NT2/D1 (cell line): ENCODE measurements around the gene RPUSD1.

Experiments
- DNase-seq: peaks from one replicate; pipeline ENCODE4 v3.0.0-alpha.2; 2011; ENCODE audit warnings: low read depth, low spot score
- H3K27me3 ChIP-seq: 2 replicates; pipeline ENCODE4 v1.6.0; 2011; ENCODE audit warnings: mild to moderate bottlenecking; ENCODE audit not compliant: insufficient read length, insufficient read depth
- H3K36me3 ChIP-seq: 2 replicates; pipeline ENCODE4 v1.6.1; 2011; ENCODE audit warnings: mild to moderate bottlenecking, low read length, mixed read lengths; ENCODE audit not compliant: insufficient read depth, insufficient read length
- H3K4me1 ChIP-seq: 2 replicates; pipeline ENCODE4 v1.5.1; 2011; ENCODE audit not compliant: insufficient read depth, insufficient read length
- H3K4me3 ChIP-seq: 2 replicates; pipeline ENCODE4 v1.5.1; 2011; ENCODE audit warnings: low read depth; ENCODE audit not compliant: insufficient read length
- H3K9ac ChIP-seq: 2 replicates; pipeline ENCODE4 v1.6.0; 2011; ENCODE audit warnings: low read depth; ENCODE audit not compliant: insufficient read length
- H3K9me3 ChIP-seq: 2 replicates; pipeline ENCODE4 v1.5.1; 2011; ENCODE audit warnings: mild to moderate bottlenecking, low read length; ENCODE audit not compliant: insufficient read depth
- SUZ12 ChIP-seq: IDR thresholded peaks from 2 replicates; pipeline ENCODE4 v1.6.1; 2011; ENCODE audit not compliant: insufficient read length, insufficient read depth; ENCODE audit errors: extremely low read depth
- YY1 ChIP-seq: IDR thresholded peaks from 2 replicates; pipeline ENCODE4 v1.6.1; 2011; ENCODE audit not compliant: insufficient read length, insufficient read depth
- ZNF274 ChIP-seq: IDR thresholded peaks from 2 replicates; pipeline ENCODE4 v1.6.1; 2011; ENCODE audit warnings: mild to moderate bottlenecking, low read depth, low read length

RPUSD1 gene

GRCh38 chr16:807347-808084, 19.3 kb upstream of the RPUSD1 start:
- Histone ChIP-seq H3K36me3 (peaks cover 8% of the 10 kb centered on the region), H3K4me1 (peaks cover 34% of the 10 kb centered on the region), H3K4me3 (peak overlapping the region; percentile 79), H3K9ac (peak overlapping the region; percentile 91), H3K27me3 (peaks cover 24% of the 10 kb centered on the region), H3K9me3 (no peaks in the 10 kb centered on the region)
- DNase-seq = peak; percentile 93
- TF ChIP-seq YY1 (peak; percentile 99), SUZ12 (no peak), ZNF274 (no peak)

- TF ChIP-seq SUZ12 (no peak), YY1 (no peak), ZNF274 (no peak)
- peaks cover 45% of the 10 kb centered on the region for H3K27me3 ChIP-seq
These were observed 17.3 kb upstream of the RPUSD1 start for GRCh38 chr16:805474-805873.

GRCh38 chr16:804193-805048, 16.2 kb upstream of the RPUSD1 start:
- TF ChIP-seq SUZ12 = no peak
- TF ChIP-seq ZNF274 = no peak
- no peak for TF ChIP-seq YY1
- Histone ChIP-seq H3K36me3 (no peaks in the 10 kb centered on the region), H3K4me3 (no peak overlapping the region), H3K9ac (peak overlapping the region; percentile 59), H3K4me1 (peaks cover 43% of the 10 kb centered on the region), H3K9me3 (no peaks in the 10 kb centered on the region), H3K27me3 (peaks cover 52% of the 10 kb centered on the region)
- DNase-seq = no peak

More at GRCh38 chr16:805474-805873, 17.3 kb upstream of the RPUSD1 start:
- Histone ChIP-seq H3K36me3 (peaks cover 2% of the 10 kb centered on the region), H3K9me3 (no peaks in the 10 kb centered on the region), H3K9ac (peak overlapping the region; percentile 63), H3K4me3 (no peak overlapping the region), H3K4me1 (peaks cover 39% of the 10 kb centered on the region)
- DNase-seq = no peak

- H3K4me1 ChIP-seq = peaks cover 46% of the 10 kb centered on the region
- peaks cover 4% of the 10 kb centered on the region for H3K36me3 ChIP-seq
- peak overlapping the region; percentile 39 for H3K9ac ChIP-seq
- H3K9me3 ChIP-seq = no peaks in the 10 kb centered on the region
- H3K4me3 ChIP-seq = no peak overlapping the region
- no peak for DNase-seq
- TF ChIP-seq YY1 = no peak
- TF ChIP-seq ZNF274 = no peak
- no peak for TF ChIP-seq SUZ12
- peaks cover 52% of the 10 kb centered on the region for H3K27me3 ChIP-seq
These were observed 15.5 kb upstream of the RPUSD1 start for GRCh38 chr16:803754-804080.

GRCh38 chr16:802914-803753, 15.0 kb upstream of the RPUSD1 start:
- Histone ChIP-seq H3K27me3 (peaks cover 52% of the 10 kb centered on the region), H3K9me3 (no peaks in the 10 kb centered on the region), H3K9ac (peak overlapping the region; percentile 39), H3K4me3 (no peak overlapping the region), H3K36me3 (peaks cover 4% of the 10 kb centered on the region), H3K4me1 (peaks cover 46% of the 10 kb centered on the region)
- DNase-seq = no peak
- no peak for TF ChIP-seq SUZ12
- no peak for TF ChIP-seq YY1
- TF ChIP-seq ZNF274 = no peak

- peaks cover 52% of the 10 kb centered on the region for H3K27me3 ChIP-seq
- peaks cover 46% of the 10 kb centered on the region for H3K4me1 ChIP-seq
- DNase-seq = no peak
- H3K9me3 ChIP-seq = no peaks in the 10 kb centered on the region
- H3K9ac ChIP-seq = no peak overlapping the region
- no peak overlapping the region for H3K4me3 ChIP-seq
- TF ChIP-seq YY1 = no peak
- no peak for TF ChIP-seq SUZ12
- TF ChIP-seq ZNF274 = no peak
- H3K36me3 ChIP-seq = peaks cover 11% of the 10 kb centered on the region
These were observed 14.3 kb upstream of the RPUSD1 start for GRCh38 chr16:802461-802860.
